ENCODE measurements around the gene EXD2.

EXD2 gene

GRCh38 chr14:69241577-69241976 is 50.3 kb downstream of the EXD2 start:
- H3K27ac ChIP-seq, result no peak overlapping the region
- no peak for TF ChIP-seq ZFX (IDR thresholded peaks at IDR 0.05)
- TF ChIP-seq, protein P1, sequence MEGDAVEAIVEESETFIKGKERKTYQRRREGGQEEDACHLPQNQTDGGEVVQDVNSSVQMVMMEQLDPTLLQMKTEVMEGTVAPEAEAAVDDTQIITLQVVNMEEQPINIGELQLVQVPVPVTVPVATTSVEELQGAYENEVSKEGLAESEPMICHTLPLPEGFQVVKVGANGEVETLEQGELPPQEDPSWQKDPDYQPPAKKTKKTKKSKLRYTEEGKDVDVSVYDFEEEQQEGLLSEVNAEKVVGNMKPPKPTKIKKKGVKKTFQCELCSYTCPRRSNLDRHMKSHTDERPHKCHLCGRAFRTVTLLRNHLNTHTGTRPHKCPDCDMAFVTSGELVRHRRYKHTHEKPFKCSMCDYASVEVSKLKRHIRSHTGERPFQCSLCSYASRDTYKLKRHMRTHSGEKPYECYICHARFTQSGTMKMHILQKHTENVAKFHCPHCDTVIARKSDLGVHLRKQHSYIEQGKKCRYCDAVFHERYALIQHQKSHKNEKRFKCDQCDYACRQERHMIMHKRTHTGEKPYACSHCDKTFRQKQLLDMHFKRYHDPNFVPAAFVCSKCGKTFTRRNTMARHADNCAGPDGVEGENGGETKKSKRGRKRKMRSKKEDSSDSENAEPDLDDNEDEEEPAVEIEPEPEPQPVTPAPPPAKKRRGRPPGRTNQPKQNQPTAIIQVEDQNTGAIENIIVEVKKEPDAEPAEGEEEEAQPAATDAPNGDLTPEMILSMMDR (conservative IDR thresholded peaks at IDR 0.05), result no peak

DNA sequence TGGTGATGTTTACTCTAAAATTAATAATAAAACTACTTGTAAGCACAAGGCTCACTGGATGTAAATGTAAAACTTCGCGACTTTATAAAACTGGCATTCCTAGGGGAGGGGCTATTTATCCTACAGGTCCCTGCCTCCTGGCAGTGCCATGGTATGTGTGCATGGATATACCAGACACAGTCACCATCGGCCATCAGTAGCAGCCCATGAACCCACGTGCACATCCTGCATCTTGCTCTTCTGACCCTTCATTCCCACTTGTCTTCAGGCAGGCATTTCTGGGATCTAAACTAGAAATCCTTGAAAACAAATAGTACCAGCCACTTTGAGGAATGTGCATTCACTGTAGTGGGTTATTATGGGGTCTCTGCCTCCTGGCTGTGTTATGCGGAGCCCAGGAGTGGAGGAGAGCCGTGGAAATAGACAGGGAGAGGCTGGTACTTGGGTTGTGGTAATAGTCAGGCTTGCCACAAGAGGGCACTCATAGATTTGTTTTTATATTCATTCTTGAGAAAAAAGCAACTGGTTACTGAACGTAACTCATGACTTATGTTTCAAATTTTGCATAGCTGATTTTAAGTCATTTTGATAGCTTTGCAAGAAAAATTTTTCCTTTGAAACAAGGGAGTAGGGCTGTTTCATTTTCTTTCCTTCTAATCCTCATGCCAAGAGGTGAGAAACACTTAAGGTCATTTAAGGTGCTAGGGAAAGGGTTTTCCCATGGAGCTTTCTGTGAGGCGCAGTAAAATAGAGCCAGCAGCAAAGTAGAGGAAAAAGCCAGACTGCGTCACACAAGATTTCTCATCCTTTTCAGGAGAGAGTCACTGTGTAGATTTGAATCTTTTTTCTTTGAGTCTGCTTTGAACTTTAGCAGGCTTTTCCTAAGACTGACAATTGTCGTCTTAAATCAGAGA is 51.3 kb downstream of the EXD2 start:
- no peak for TF ChIP-seq ZFX (IDR thresholded peaks at IDR 0.05)
- TF ChIP-seq, protein P1 (conservative IDR thresholded peaks at IDR 0.05), result peak; percentile 88
- no peak overlapping the region for H3K27ac ChIP-seq

DNA sequence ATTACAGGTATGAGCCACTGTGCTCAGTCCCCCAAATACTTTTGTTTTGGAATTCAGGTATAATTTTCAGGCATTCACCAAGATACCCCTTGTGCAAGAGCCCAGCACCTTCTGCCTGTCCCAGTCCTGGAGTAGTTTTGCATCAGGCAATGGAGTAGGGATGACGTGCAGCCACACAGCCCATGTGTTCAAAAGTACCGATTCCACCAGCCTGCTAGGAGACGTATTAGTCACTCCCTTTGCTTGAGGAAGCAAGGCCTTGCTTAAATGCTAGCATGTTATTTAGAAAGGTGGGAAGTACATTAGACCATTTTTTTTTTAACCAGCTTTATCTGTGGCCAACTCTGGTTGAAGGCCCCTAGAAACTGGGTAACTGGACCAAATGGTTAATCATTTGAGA is 53.6 kb downstream of the EXD2 start:
- no peak for TF ChIP-seq ZFX (IDR thresholded peaks at IDR 0.05)
- TF ChIP-seq, protein P1 (conservative IDR thresholded peaks at IDR 0.05), result no peak
- no peak overlapping the region for H3K27ac ChIP-seq

DNA sequence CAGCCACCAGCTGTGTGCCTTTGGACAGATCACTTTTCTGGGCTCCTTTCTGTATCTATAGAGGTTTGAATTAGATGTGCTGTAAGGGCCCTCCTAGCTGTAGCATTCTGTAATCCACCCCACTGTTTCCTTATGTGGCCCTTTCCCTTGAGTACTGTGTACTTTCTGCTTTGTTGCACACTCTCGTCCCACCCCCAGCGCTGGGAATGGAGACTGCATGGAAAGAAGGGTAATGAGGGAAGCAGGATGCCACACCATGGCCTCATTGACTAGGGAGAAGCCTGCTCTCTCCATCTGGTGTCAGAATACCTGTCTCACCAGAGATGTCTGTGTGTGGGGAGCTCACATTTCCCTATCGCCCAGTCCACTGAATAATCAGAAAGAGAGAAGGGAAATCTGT is 55.0 kb downstream of the EXD2 start:
- H3K27ac ChIP-seq, result no peak overlapping the region
- no peak for TF ChIP-seq ZFX (IDR thresholded peaks at IDR 0.05)
- TF ChIP-seq, protein P1 (conservative IDR thresholded peaks at IDR 0.05), result no peak

DNA sequence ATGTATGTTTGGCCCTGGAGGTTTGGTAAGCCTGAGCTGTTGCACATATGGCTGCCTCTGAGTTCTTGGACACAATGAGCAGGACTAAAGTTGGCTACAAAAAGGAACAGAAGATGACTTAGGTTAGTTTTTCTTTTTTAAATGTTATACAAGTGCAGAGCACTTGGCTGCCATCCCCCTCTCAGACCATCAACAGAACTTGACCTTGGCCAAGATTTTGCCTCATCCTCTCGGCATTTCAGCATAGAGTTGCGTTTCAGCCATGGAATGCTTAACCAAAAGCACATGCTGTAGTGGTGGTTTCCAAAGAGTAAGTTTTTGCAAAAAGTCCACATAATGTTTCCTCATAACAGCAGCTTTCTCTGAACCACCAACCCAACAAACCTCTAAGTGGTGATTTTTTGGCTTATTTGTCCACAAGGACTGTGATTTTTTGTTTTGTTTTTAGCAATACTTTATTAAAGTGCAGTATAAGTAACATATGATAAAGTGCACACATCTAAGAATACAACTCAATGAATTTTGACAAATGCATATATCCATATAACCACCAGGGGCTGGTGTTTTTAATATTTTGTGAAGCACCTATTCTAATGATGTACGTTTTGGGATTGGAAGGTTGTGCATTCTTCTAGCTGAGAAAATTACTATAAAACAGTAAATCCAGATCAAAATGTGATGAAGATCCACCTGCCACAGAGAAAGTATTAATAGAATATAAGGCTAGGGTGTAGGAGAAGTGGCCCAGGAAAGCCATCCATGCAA is 56.6 kb downstream of the EXD2 start:
- TF ChIP-seq, protein P1 (conservative IDR thresholded peaks at IDR 0.05), result peak; percentile 63
- no peak for TF ChIP-seq ZFX (IDR thresholded peaks at IDR 0.05)
- no peak overlapping the region for H3K27ac ChIP-seq

- H3K27ac ChIP-seq, result no peak overlapping the region
- TF ChIP-seq, protein P1 (conservative IDR thresholded peaks at IDR 0.05), result no peak
- TF ChIP-seq ZFX (IDR thresholded peaks at IDR 0.05), result no peak
Measured at GRCh38 chr14:69249603-69250002, 58.3 kb downstream of the EXD2 start.

- H3K27ac ChIP-seq, result no peak overlapping the region
- TF ChIP-seq ZFX (IDR thresholded peaks at IDR 0.05), result no peak
- TF ChIP-seq, protein P1 (conservative IDR thresholded peaks at IDR 0.05), result no peak
Measured at GRCh38 chr14:69252851-69253250, 61.6 kb downstream of the EXD2 start.
